K562 (cell line): ENCODE measurements around the gene RPS19BP1. TPM values are rescaled to one million over a fixed set of nuclear protein-coding genes. Genes with fewer than 3 reads are reported as not detected.
A peak's percentile ranks its signal among the peaks of the same experiment; 100 is the strongest.

Experiments
- CHD1 ChIP-seq: fragments of 200-600 bp; sonication (generic); IDR thresholded peaks from one replicate; pipeline ENCODE4 v1.6.1; 2012; ENCODE audit warnings: mild to moderate bottlenecking, moderate library complexity, low read length, inconsistent platforms
- DACH1 ChIP-seq: fragments of 450-650 bp; IDR thresholded peaks from 2 replicates; pipeline ENCODE4 v1.6.1; 2018; ENCODE audit not compliant: partially characterized antibody
- ETS1 ChIP-seq: conservative IDR thresholded peaks from 2 replicates; pipeline ENCODE4 v1.6.1; 2011; ENCODE audit warnings: low read depth, mild to moderate bottlenecking, low read length; ENCODE audit not compliant: control insufficient read depth
- GTF2B ChIP-seq: IDR thresholded peaks from 2 replicates; pipeline ENCODE4 v1.6.1; 2011; ENCODE audit not compliant: insufficient read length; ENCODE audit errors: extremely low read depth
- IRF2 ChIP-seq: sonication (generic); formaldehyde crosslinking; IDR thresholded peaks from 2 replicates; pipeline ENCODE4 v1.8.1; 2022; ENCODE audit warnings: mild to moderate bottlenecking, missing genetic modification reagents
- JUNB ChIP-seq: fragments of 450-650 bp; formaldehyde crosslinking; conservative IDR thresholded peaks from 2 replicates; pipeline ENCODE4 v1.4.0; 2020; ENCODE audit warnings: mild to moderate bottlenecking
- LEF1 ChIP-seq: fragments of 450-650 bp; IDR thresholded peaks from 2 replicates; pipeline ENCODE4 v1.6.1; 2016; ENCODE audit warnings: mild to moderate bottlenecking
- NFIX ChIP-seq: fragments of 250-450 bp; sonication (Bioruptor Pico); IDR thresholded peaks from 2 replicates; pipeline ENCODE4 v1.4.0; 2020; ENCODE audit warnings: low read depth, mild to moderate bottlenecking, moderate library complexity
- RNF2 ChIP-seq: sonication (generic); IDR thresholded peaks from 2 replicates; pipeline ENCODE4 v1.6.1; 2016
- TCF7L2 ChIP-seq: fragments of 150-350 bp; IDR thresholded peaks from 2 replicates; pipeline ENCODE4 v1.6.1; 2016; ENCODE audit warnings: low read depth, mild to moderate bottlenecking, low read length, moderate library complexity
- THAP12 ChIP-seq: fragments of 250-450 bp; sonication (Bioruptor Pico); IDR thresholded peaks from 2 replicates; pipeline ENCODE4 v1.9.0; 2021; ENCODE audit warnings: mild to moderate bottlenecking, inconsistent platforms
- ZNF184 ChIP-seq: sonication (generic); formaldehyde crosslinking; IDR thresholded peaks from 2 replicates; pipeline ENCODE4 v1.5.0; 2020; ENCODE audit warnings: missing genetic modification reagents
- ZNF280A ChIP-seq: fragments of 450-650 bp; IDR thresholded peaks from 2 replicates; pipeline ENCODE4 v1.6.1; 2018; ENCODE audit warnings: mild to moderate bottlenecking, low read depth; ENCODE audit not compliant: partially characterized antibody
- ZNF282 ChIP-seq: sonication (generic); formaldehyde crosslinking; IDR thresholded peaks from 2 replicates; pipeline ENCODE4 v1.8.1; 2023; ENCODE audit warnings: missing genetic modification reagents
- ZNF324 ChIP-seq: fragments of 250-450 bp; sonication (Bioruptor Pico); IDR thresholded peaks from 2 replicates; pipeline ENCODE4 v1.4.0; 2020; ENCODE audit warnings: mild to moderate bottlenecking
- ZNF511 ChIP-seq: sonication (generic); formaldehyde crosslinking; IDR thresholded peaks from 2 replicates; pipeline ENCODE4 v1.8.0; 2022; ENCODE audit warnings: mild to moderate bottlenecking, missing genetic modification reagents
- ZNF589 ChIP-seq: fragments of 200-800 bp; sonication (Bioruptor generic); IDR thresholded peaks from 2 replicates; pipeline ENCODE4 v1.6.1; 2016; ENCODE audit warnings: low read depth, missing genetic modification characterization, missing compliant biosample characterization
- ZNF639 ChIP-seq, 2 experiments: fragments of 200-800 bp in 1 of 2; sonication (Bioruptor generic) in 1 of 2; sonication (generic) in 1 of 2; formaldehyde crosslinking in 1 of 2; IDR thresholded peaks in 1 of 2; conservative IDR thresholded peaks in 1 of 2; 2 replicates each; pipeline versions ENCODE4 v1.5.0 to v1.6.1; 2016 to 2020; ENCODE audit warnings: missing compliant biosample characterization in 1 of 2, missing genetic modification characterization in 1 of 2, missing genetic modification reagents in 1 of 2
- ZNF75A ChIP-seq: fragments of 450-650 bp; formaldehyde crosslinking; IDR thresholded peaks from 2 replicates; pipeline ENCODE4 v1.4.0; 2020; ENCODE audit warnings: mild to moderate bottlenecking
- ZNF764 ChIP-seq: fragments of 250-450 bp; sonication (Bioruptor Pico); IDR thresholded peaks from 2 replicates; pipeline ENCODE4 v1.4.0; 2020; ENCODE audit warnings: low read depth, mild to moderate bottlenecking, moderate library complexity
- ZNF778 ChIP-seq: fragments of 450-650 bp; formaldehyde crosslinking; IDR thresholded peaks from 2 replicates; pipeline ENCODE4 v1.4.0; 2020; ENCODE audit warnings: mild to moderate bottlenecking, moderate library complexity
- polyA plus RNA-seq, 8 experiments: library from polyadenylated mRNA; depleted of rRNA in 4 of 8; stranded (reverse) in 5 of 8; unstranded in 3 of 8; fragments of >200 nt; fragmentation: Nextera tagmentation in 2 of 8; fragmentation: Illumina TruSeq in 1 of 8; extraction: Ambion mirVana in 2 of 8; extraction: Trizol in 1 of 8; gene quantifications; 2 replicates each; pipeline versions ENCODE4 v1.2.1 to v1.2.3, GENCODE V29; 2011 to 2014; ENCODE audit warnings: inconsistent platforms in 1 of 8, missing spikeins in 1 of 8
- total RNA-seq, 7 experiments: library from RNA; depleted of rRNA in 6 of 7; stranded (reverse); fragments of >200 nt in 6 of 7; fragmentation: Illumina TruSeq in 2 of 7; extraction: Trizol in 2 of 7; gene quantifications; 2 replicates each; pipeline versions ENCODE4 v1.2.1 to v1.2.3, GENCODE V29; 2011 to 2021; ENCODE audit warnings: low replicate concordance in 1 of 7

The RPS19BP1 gene
- total and polyA plus RNA-seq, 9 of the 15 experiments (the other 6 are each of a cell fraction or from before 2014, with no cell fraction given) = 3.0 to 223 (median 84.3) TPM

GRCh38 chr22:39522567-39523300 lies 9.8 kb downstream of the RPS19BP1 start (continued):
- TF ChIP-seq ETS1 (no peak), ZNF511 (no peak), ZNF589 (CRISPR knock-in tag) (no peak), JUNB (CRISPR knock-in tag) (no peak), THAP12 (no peak), NFIX (CRISPR knock-in tag) (no peak), ZNF75A (CRISPR knock-in tag) (no peak), DACH1 (no peak), ZNF184 (CRISPR knock-in tag) (no peak), ZNF280A (no peak), CHD1 (no peak), RNF2 (no peak), ZNF778 (CRISPR knock-in tag) (no peak), ZNF764 (no peak), ZNF639 (CRISPR knock-in tag; conservative IDR thresholded peaks at IDR 0.05 in 1 of 2, IDR thresholded peaks at IDR 0.05 in 1 of 2) (no peak), LEF1 (no peak), TCF7L2 (no peak), IRF2 (no peak), ZNF324 (CRISPR knock-in tag) (0 out of 2 replicates have a peak, but pooled peaks have one; percentile 39), ZNF282 (no peak), GTF2B (no peak)
